ENCODE measurements around the gene NLGN3. TPM values are rescaled to one million over a fixed set of nuclear protein-coding genes. Genes with fewer than 3 reads are reported as not detected.

NLGN3 gene
- polyA plus RNA-seq, 10 donors: 2.6 to 4.9 (median 3.4) TPM

DNA sequence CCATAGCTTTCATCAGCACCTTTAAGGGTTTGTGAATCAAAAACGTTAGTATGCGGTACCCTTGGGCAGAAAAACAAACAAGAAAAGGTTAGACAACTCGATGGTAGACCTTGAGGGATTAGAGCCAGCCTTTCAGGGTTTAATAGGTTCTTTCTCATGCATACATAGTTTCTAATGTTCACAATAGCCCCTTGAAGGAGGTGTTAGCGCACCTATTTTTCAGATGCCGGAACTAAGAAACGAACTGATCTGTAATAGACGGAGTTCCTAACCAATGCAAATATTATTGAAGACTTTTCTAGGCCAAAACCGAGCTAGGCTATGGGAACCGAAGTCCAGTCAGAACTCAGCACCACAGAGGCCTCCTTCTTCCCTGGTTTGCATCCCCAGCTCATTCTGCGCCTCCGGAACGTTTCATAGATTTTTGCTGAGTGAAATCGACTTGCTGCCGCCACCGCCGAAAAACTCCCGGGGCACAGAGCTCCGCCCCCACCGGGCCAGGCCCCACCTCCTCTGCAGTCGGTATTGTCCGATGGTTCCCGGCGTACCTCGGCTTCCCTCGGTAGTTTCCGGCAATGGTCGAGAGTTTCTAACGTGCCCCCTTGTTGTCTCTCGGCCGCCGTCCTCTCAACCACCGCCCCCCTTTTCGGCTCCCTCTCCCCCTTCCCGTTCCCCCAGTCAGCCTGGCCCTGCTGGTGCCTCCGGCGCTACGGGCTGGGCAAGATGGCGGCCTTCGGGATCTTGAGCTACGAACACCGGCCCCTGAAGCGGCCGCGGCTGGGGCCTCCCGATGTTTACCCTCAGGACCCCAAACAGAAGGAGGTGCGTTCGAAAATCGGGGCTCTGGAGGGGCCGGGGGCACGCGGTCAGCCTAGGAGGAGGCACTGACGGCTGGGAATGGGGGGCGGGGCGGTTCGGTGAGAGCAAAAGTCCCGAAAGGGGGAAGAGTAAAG, 26.3 kb upstream of the NLGN3 start, which contains the start of gene MED12:
MED12 (plus strand) TSS at position 565 of the 953 bp plus-strand sequence; CDS start at position 724, 159 bp downstream.
- DNase-seq: peak; percentile 78 to 94 (median 85)

DNA sequence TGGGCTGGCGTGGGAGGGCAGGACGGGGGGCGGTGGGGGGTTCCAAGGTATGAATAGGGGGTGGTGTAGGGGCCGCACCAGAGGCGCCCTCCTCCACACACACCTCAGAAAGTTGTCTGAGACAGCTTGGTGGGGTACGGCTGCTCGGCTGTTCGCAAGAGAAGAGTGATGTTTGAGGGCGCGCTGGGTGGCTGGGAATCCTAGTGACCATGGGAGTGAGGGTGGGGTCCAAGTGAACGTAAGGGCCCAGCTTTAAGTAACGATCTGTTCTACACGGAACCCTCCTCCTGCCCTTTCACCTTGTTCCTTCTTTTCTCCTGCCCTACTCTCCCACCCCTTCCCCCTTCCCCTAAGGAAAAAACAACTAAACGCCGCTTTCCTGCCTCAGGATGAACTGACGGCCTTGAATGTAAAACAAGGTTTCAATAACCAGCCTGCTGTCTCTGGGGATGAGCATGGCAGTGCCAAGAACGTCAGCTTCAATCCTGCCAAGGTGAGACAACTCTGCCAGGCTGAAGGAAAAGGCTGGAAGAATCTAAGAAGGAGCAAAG, 25.6 kb upstream of the NLGN3 start:
- DNase-seq: peak in 1 of 3 donors; percentile 30

DNA sequence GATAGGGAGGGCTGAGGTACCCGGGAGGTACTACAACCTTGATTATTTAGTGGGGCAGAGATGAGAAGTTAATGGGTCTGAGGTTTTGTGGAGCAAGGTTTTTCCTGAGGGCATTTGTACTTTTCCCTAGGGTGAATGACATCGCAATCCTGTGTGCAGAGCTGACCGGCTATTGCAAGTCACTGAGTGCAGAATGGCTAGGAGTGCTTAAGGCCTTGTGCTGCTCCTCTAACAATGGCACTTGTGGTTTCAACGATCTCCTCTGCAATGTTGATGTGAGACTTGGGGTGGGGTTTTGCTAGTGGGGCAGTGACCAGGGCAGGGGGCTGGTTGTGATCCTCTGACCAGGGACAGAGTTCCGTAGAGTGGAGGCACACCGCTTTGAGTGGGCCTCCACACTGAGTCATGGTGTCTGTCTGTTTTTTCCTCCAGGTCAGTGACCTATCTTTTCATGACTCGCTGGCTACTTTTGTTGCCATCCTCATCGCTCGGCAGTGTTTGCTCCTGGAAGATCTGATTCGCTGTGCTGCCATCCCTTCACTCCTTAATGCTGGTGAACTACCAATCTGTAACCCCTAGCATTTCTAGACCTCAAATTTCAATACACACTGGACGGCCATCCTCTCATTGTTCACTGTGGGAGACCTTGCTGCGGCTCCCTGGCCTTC, 16.3 kb upstream of the NLGN3 start:
- DNase-seq: no peak

DNA sequence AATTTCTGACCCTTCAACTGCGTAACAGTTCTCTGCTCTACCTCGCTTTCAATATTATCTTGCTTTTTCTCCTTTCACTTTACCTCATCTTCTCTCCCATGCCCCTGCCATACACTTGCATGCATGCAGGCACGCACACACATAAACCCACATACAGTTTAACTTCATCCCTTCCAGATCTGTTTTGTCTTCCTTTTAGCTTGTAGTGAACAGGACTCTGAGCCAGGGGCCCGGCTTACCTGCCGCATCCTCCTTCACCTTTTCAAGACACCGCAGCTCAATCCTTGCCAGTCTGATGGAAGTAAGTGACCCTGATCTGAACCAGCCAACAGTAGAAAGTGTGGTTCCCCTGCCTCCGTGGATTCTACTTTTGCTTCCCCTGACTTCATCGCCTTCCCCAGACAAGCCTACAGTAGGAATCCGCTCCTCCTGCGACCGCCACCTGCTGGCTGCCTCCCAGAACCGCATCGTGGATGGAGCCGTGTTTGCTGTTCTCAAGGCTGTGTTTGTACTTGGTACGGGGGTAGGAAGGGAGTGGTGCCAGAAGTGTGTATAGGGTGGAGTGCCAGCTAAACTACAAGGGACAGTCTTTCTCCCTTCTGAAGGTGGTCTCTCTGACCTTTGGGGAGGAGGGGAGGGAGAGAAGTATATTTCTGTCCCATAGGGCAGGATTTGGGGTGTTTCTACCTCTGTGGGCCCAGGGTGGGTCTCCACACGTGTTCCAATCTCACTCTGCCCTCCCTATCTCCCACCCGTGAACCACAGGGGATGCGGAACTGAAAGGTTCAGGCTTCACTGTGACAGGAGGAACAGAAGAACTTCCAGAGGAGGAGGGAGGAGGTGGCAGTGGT, 15.5 kb upstream of the NLGN3 start:
- peak in 2 of 3 donors; percentile 58 to 69 for DNase-seq

DNA sequence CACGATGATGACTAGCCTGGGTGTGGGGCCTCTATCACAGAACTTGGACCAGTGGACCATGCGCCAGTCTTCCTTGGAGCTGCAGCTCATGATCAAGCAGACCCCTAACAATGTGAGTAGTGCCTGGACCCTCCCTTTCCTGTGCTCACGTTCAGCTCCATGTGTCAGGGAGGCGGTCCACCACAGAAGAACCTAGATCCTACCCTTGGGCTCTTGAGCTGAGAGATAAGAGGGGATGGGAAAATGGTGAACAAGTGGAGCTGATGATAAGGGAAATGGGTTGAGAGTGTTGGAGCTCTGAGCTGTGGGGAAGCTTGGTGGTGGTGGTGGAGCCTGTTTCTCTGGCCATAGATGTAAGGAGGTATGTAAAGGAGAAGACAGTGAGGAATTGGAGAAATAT, 13.1 kb upstream of the NLGN3 start:
- DNase-seq: no peak

DNA sequence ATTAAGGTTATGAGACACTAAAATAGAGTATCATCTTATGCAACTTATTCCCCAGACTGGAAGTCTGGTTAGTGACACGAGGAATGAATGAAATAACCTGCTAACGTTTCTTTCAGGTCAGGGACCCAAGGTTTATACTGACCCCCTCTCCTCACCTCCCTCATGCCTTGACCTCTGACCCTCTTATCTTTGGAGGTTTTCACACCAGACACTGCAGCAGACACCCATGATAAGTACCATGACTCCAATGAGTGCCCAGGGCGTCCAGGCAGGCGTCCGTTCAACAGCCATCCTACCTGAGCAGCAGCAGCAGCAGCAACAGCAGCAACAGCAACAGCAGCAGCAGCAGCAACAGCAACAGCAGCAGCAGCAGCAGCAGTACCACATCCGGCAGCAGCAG, 4.2 kb upstream of the NLGN3 start:
- DNase-seq: no peak

DNA sequence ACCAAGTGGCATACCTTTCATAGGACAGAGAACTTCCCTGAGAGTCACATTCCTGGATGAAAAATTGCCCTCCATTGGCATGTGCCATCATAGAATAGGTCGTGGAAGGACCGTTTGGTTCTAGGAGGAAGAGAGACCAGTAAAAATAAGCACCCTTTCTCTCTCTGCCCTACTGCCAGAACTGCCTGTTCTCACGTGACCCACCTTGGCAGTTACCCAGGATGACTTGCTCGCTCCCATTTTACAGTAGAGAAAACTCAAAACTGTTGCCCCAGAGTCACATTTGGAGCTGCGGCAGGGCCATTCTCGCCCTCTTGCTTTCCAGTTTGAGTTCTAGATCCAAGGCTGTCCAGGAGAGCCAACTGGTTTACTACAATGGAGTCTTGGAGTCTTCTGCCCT, 1.1 kb upstream of the NLGN3 start:
- DNase-seq: peak in 2 of 3 donors; percentile 18 to 21

DNA sequence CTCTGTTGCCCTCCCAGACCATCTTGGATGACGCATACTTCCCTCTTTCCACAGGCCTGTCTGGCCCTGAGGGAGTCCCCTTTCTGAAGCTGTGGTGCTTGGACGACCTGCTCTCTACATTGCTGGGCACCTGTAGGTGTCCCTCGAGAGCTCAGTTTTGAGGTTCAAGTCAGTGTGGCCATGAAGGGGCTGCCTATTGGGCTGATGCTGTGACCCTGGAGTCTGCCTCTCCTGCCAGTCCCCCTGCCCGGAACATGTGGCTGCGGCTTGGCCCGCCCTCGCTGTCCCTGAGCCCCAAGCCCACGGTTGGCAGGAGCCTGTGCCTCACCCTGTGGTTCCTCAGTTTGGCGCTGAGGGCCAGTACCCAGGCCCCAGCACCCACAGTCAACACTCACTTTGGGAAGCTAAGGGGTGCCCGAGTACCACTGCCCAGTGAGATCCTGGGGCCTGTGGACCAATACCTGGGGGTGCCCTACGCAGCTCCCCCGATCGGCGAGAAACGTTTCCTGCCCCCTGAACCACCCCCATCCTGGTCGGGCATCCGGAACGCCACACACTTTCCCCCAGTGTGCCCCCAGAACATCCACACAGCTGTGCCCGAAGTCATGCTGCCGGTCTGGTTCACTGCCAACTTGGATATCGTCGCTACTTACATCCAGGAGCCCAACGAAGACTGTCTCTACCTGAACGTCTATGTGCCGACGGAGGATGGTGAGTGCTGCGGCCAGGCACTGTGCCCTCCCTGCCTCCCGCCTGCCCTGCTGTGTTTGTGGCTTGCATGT, 3.0 kb downstream of the NLGN3 start:
- DNase-seq: no peak

DNA sequence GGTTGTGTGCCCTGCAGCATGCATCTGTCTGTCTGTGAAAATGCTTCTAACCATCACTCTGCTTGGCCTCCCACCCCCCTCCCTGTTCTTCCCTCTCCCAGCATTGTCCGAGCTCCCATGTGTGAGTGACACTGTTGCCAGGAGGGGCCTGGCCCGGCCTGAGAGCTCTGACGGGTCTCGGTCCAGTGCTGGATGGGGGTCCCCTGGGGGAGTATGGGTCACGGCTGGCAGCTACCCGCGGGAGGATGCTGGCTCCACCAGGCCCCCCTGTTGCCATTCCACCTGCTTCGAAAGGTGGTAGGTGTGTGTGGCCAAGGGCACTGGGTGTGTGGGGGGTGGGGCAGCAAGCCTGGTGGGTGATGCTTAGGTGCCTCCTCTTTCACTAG, 3.6 kb downstream of the NLGN3 start:
- no peak for DNase-seq

DNA sequence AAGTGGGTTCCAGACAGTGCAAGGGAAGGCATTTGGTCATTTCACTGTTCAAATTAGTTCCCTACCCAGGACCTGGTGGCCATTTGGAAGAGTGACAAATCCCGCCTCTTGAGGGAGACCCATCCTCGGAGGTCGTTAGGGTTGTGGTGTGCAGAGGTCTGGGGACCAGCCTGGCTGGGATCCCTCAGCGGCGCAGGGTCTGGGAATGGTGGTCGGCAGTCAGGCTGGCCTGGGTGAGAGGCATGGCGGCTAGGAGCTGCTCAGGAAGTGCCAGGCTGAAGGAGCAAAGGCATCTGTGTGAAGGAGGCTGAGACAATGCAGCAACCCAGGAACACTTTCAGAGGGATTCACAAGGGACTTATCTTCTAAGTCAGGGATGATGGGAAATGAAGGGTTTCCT, 6.7 kb downstream of the NLGN3 start:
- no peak for DNase-seq

DNA sequence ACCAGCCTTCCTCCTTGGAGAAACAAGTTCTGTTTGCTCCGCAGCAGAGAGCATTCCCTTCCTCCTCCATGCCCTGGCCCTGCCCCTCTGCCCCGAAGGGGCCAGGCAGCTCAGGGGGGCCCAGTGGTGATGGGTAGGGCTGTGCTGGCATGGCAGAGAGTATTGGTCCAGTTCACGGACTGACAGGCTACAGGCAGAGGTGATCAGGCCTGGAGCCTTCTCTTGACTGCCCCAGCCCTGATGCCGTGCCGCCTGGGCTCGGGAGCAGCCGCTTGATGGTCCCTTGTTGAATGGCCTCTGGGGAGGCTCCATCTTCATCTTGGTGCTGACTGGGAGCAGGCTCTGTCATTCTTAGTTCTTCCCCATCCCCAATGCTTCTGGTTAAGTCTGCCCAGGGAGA, 9.6 kb downstream of the NLGN3 start:
- DNase-seq: no peak

DNA sequence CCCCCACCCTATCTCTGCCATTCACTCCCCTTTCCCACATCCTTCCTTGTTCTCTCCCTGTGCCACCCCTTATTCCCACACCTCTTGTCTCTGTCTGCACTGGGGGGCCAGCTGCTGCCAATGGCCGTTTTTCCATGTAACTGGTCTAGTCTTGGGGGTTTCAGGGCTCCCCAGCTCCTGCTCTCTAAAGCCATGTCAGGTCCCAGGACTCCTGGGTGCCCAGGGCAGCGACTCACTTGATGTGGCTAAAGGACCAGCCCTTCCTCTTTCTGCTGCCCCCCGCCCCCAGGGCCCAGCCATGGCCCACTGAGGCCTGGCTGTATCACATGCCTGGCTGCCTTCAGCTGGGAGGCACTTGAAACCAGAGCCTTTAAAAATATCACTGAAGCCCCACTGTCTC, 10.0 kb downstream of the NLGN3 start:
- DNase-seq: no peak

DNA sequence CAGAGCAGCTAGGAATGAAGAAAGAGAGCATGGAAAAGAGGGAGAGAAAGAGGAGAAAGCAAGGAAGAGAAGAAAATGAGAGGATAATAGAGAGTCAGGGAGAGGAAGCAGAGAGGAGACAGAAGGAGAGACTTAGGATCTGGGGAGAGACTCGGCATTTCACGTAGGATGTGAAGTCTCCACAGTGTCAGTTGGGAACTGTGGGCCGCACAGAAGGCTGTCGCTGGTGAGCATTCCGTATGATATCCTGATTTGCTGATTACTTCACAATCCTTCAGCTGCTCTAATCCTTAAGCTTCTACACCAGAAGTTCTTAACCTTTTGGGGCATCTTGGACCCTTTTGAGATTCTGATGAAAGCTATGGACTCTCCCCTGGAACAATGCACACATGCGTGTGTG, 14.0 kb downstream of the NLGN3 start:
- no peak for DNase-seq

DNA sequence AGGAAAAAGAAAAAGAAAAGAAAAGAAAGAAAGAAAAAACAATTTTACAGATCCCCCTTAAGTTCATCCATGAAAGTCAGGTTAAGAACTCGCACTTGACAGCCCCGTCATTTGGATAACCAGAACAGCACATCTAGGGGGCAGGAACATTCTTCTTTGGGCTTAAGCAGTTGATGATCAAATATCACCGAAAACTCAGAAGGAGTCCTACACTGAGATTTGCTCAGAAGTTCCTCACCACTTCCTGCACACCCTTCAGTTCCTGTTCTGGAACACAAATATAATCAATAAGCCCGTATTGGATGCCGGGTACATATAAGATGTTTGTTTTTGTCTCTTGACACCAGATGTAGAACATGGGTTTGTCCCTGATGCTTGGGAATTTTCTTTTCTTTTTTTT, 14.7 kb downstream of the NLGN3 start:
- no peak for DNase-seq

DNA sequence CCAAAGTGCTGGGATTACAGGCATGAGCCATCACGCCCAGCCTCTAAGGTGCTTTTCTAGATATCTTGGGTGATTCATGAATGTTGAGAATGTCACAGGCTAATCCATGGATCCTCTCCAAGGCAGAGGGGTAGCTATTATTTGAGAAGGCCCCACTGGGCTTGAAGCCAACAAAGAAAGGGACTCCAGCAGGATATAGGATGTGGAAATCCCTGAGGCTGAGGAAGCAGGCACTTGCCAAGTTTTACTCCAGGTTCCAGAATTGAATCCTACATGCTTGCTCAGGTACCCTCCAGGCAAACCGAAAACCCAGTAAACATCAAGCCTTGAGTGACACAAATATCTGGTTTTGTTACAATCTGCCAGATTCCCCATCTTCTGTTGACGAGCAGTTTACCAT, 15.8 kb downstream of the NLGN3 start:
- DNase-seq: no peak

DNA sequence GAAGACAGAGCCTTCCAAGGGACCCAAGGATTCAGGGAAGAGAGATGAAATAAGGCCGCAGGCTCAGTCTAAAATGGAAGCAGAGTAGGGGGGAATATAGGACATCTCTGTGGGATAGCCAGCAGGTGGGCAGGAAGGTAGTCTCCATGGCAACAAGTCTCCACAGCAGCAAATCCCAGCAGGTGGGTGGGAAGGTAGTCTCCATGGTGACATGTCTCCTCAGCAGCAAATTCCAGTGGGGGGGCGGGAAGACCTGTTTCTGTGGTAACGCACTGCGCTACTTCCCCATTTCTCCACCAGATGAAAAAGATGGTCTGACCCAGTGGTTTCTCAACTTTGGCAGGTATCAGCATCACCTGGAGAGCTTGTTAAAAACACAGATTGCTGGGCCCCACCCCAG, 18.3 kb downstream of the NLGN3 start:
- no peak for DNase-seq

DNA sequence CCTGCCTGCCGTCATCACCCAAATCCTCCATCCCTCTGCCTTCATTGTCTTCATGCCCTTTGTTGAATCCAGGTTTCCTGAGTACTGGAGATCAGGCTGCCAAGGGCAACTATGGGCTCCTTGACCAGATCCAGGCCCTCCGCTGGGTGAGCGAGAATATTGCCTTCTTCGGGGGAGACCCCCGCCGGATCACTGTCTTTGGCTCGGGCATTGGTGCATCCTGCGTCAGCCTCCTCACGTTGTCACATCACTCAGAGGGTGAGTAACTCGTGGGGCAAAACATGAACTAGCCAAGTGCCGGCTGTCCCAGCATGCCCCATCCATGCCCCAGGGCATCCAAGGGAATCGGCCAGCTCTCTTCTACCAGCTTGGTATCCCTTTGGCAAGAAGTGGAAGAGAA, 19.4 kb downstream of the NLGN3 start:
- DNase-seq: no peak

DNA sequence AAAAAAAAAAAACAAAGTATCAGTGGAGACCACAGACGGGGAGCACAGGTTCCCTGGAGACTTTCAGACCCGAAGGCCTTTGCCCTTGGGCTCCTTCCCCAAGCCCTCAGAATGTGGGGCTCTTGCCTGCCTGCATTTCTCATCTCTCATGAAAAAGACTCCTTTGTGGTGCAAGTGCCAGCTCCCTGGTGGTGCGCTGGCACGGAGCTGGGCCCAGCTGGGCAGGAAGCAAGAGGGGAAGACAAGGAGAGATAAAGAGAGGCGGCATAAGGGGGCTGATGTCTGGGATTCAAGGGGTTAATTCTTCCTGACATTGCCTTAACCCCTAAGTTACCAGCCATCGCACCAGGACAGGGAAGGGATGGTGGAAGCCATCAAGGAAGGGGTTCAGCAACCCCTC, 21.8 kb downstream of the NLGN3 start:
- no peak for DNase-seq

DNA sequence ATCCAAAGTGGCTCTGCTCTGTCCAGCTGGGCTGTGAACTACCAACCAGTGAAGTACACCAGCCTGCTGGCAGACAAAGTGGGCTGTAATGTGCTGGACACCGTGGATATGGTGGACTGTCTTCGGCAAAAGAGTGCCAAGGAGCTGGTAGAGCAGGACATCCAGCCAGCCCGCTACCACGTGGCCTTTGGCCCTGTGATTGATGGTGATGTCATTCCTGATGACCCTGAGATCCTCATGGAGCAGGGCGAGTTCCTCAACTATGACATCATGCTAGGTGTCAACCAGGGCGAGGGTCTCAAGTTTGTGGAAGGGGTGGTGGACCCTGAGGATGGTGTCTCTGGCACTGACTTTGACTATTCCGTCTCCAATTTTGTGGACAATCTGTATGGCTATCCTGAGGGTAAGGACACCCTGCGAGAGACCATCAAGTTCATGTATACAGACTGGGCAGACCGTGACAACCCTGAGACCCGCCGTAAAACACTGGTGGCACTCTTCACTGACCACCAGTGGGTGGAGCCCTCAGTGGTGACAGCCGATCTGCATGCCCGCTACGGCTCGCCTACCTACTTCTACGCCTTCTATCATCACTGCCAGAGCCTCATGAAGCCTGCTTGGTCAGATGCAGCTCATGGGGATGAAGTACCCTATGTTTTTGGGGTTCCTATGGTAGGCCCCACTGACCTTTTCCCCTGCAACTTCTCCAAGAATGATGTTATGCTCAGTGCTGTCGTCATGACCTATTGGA, 22.6 kb downstream of the NLGN3 start:
- DNase-seq: no peak

DNA sequence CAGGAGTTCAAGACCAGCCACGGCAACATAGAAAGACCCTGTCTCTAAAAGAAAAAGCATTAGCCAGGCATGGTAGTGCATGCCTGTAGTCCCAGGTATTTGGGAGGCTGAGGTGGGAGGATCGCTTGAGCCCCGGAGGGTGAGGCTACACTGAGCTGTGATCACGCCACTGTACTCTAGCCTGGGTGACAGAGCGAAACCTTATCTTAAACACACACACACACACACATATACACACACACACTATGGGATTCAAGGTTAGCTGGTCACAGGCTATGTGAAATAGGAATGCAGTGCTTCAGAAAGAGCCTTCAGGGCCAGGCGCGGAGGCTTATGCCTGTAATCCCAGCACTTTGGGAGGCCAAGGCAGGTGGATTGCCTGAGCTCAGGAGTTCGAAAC, 23.5 kb downstream of the NLGN3 start:
- no peak for DNase-seq

All from muscle of back (tissue), 11 donors.